Colonic mucosa (tissue), 4 donors: ENCODE data around the gene KYAT1. TPM values are rescaled to one million over a fixed set of nuclear protein-coding genes. Genes with fewer than 3 reads are reported as not detected.

Experiments
- DNase-seq: peaks from one replicate; pipeline ENCODE4 v3.0.0-alpha.2; 2020
- H3K27ac ChIP-seq: fragments of 200-600 bp; one replicate; pipeline ENCODE4 v1.8.0; 2021
- H3K27me3 ChIP-seq: fragments of 200-600 bp; one replicate; pipeline ENCODE4 v1.8.0; 2021
- H3K36me3 ChIP-seq: fragments of 200-600 bp; one replicate; pipeline ENCODE4 v1.8.0; 2021
- H3K4me1 ChIP-seq: fragments of 200-600 bp; one replicate; pipeline ENCODE4 v1.8.0; 2021; ENCODE audit warnings: mild to moderate bottlenecking
- H3K4me3 ChIP-seq: fragments of 200-600 bp; one replicate; pipeline ENCODE4 v1.8.0; 2021
- H3K9ac ChIP-seq, 2 donors: one replicate each; pipeline ENCODE4 v1.7.0; 2013; ENCODE audit warnings: control low read depth in 2 of 2, low read depth in 2 of 2, low read length in 2 of 2
- H3K9me3 ChIP-seq: fragments of 200-600 bp; one replicate; pipeline ENCODE4 v1.8.0; 2021
- CTCF ChIP-seq: fragments of 200-600 bp; IDR thresholded peaks from one replicate; pipeline ENCODE4 v1.8.0; 2022; ENCODE audit warnings: antibody characterized with exemption, mild to moderate bottlenecking
- intact Hi-C: fragments of 100-400 bp; cut with DNase I; formaldehyde crosslinking; loops from one replicate; pipeline ENCODE4 v1.14.1; 2022
- total RNA-seq, 2 donors: library from RNA; stranded (reverse); fragmentation: NEBNext Ultra II Directional in 1 of 2; extraction: Animal tissue kit (Norgen Biotek cat#: 25700) in 1 of 2; gene quantifications; one replicate each; pipeline ENCODE4 v1.2.1, GENCODE V29; 2021
- donor health status: healthy.
- donor health status: DM: no; HTN: no; CAD: no.
- donor health status: DM: no; HTN: no; CAD: no.

KYAT1 gene
- total RNA-seq, 2 donors from 2014 or later = 2.0 to 5.1 TPM

- no peak for TF ChIP-seq CTCF
- Histone ChIP-seq H3K27me3 (no peaks in the 10 kb centered on the region), H3K9ac (no peak overlapping the region), H3K4me3 (no peak overlapping the region), H3K36me3 (no peaks in the 10 kb centered on the region), H3K9me3 (no peaks in the 10 kb centered on the region), H3K4me1 (peaks cover 13% of the 10 kb centered on the region), H3K27ac (peak overlapping the region; percentile 68)
- no peak for DNase-seq
- intact Hi-C loops = no loop called here
These were observed 19.6 kb upstream of the KYAT1 start for GRCh38 chr9:128901379-128901778.

- Histone ChIP-seq H3K9ac (peak overlapping the region in 1 of 2 donors; percentile 31), H3K4me3 (no peak overlapping the region), H3K27ac (peak overlapping the region; percentile 27), H3K9me3 (no peaks in the 10 kb centered on the region), H3K27me3 (no peaks in the 10 kb centered on the region), H3K36me3 (no peaks in the 10 kb centered on the region), H3K4me1 (peaks cover 13% of the 10 kb centered on the region)
- no peak for TF ChIP-seq CTCF
- intact Hi-C loops = no loop called here
- DNase-seq = no peak
These were observed 18.0 kb upstream of the KYAT1 start for GRCh38 chr9:128899566-128900322.

- no peak for DNase-seq
- H3K36me3 ChIP-seq = no peaks in the 10 kb centered on the region
- no peaks in the 10 kb centered on the region for H3K27me3 ChIP-seq
- intact Hi-C loops = no loop called here
- H3K4me3 ChIP-seq = no peak overlapping the region
- peaks cover 13% of the 10 kb centered on the region for H3K4me1 ChIP-seq
- peak overlapping the region in 1 of 2 donors; percentile 2 for H3K9ac ChIP-seq
- peak overlapping the region; percentile 27 for H3K27ac ChIP-seq
- TF ChIP-seq CTCF = no peak
- no peaks in the 10 kb centered on the region for H3K9me3 ChIP-seq
These were observed 17.3 kb upstream of the KYAT1 start for GRCh38 chr9:128898845-128899565.

GRCh38 chr9:128898382-128898781 is 16.6 kb upstream of the KYAT1 start:
- Histone ChIP-seq H3K9ac (no peak overlapping the region), H3K4me3 (no peak overlapping the region), H3K9me3 (no peaks in the 10 kb centered on the region), H3K36me3 (no peaks in the 10 kb centered on the region), H3K27ac (no peak overlapping the region), H3K4me1 (peaks cover 13% of the 10 kb centered on the region), H3K27me3 (no peaks in the 10 kb centered on the region)
- no peak for TF ChIP-seq CTCF
- DNase-seq = no peak
- intact Hi-C loops = no loop called here

- Histone ChIP-seq H3K4me3 (no peak overlapping the region), H3K36me3 (no peaks in the 10 kb centered on the region), H3K9ac (no peak overlapping the region), H3K4me1 (peaks cover 7% of the 10 kb centered on the region), H3K9me3 (no peaks in the 10 kb centered on the region), H3K27ac (no peak overlapping the region), H3K27me3 (no peaks in the 10 kb centered on the region)
- TF ChIP-seq CTCF = no peak
- no peak for DNase-seq
- intact Hi-C loops = no loop called here
These were observed 13.8 kb upstream of the KYAT1 start for GRCh38 chr9:128895556-128895955.
